ENCODE results near the gene NMUR1. TPM values are rescaled to one million over a fixed set of nuclear protein-coding genes. Genes with fewer than 3 reads are reported as not detected.
"Not testable (repeated sequence)": the region's sequence is repeated elsewhere in the genome, so short reads cannot be mapped to it uniquely, and the experiment has no call there.

Gene NMUR1, protein sequence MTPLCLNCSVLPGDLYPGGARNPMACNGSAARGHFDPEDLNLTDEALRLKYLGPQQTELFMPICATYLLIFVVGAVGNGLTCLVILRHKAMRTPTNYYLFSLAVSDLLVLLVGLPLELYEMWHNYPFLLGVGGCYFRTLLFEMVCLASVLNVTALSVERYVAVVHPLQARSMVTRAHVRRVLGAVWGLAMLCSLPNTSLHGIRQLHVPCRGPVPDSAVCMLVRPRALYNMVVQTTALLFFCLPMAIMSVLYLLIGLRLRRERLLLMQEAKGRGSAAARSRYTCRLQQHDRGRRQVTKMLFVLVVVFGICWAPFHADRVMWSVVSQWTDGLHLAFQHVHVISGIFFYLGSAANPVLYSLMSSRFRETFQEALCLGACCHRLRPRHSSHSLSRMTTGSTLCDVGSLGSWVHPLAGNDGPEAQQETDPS
- total RNA-seq = 0.10 TPM in 1 of 3 replicates, not detected in the others
- long read RNA-seq = 0 reads

DNA sequence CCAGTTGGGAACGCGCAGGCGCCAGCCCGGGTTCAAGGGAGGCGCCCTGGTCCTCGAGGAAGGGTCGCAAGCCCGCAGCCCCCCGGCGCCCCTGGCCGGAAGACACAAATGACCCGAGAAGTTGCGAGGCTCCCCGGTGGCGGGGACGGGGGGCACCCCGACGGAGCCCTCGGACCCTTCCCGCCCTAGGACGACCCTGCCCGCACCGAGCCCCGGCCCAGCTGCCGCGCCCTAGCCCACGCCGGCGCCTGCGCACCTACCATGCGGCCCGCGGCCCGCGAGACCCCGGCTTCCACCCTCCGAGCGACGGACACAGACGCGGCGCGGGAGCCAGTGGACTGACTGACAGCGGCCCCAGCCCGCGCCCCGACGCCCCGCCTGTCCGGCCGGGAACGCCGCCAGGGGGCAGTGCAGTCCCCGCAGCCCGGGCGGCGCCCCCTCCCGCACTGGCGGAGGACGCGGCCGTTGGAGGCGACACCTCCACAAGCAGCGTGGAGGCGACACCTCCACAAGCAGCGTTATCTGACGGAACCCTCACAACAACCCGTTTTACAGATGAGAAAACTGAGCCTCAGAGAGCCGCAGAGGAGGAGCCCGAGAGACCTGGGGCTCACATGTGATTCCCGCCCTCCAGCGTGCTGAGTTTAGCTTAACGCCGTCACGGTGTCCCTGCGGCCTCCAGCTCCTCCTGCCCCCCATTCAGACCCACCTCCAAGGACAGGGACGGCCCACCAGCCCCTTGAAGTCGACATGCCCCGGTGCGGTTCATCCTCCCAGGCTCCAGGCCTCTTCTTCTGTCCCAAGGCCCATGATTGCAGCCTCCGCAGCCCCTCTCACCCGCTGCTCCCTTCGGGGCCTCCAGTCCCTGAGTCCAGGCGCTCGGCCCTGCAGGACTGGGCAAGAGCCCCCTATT, at the start of gene NMUR1:
TSS of gene NMUR1 (minus strand) at position 347 of the 913 bp plus-strand sequence. CDS start at position 263, 84 bp downstream.
- Mint-ChIP-seq H3K27ac (ENCODE audit: unreplicated experiment) (no peak within 1 kb of the TSS), H3K4me3 (ENCODE audit: unreplicated experiment) (no peak within 1 kb of the TSS), H3K27me3 (ENCODE audit: low read depth) (peaks cover 3% of the 10 kb centered on the region), H3K9me3 (ENCODE audit: low read depth) (no peaks in the 10 kb centered on the region), H3K4me1 (ENCODE audit: low read depth) (peaks cover 7% of the 10 kb centered on the region), H3K36me3 (ENCODE audit: low read depth) (no peaks in the 10 kb centered on the region)
- no peak for DNase-seq (ENCODE audit: low spot score)
- TF ChIP-seq, protein P1, sequence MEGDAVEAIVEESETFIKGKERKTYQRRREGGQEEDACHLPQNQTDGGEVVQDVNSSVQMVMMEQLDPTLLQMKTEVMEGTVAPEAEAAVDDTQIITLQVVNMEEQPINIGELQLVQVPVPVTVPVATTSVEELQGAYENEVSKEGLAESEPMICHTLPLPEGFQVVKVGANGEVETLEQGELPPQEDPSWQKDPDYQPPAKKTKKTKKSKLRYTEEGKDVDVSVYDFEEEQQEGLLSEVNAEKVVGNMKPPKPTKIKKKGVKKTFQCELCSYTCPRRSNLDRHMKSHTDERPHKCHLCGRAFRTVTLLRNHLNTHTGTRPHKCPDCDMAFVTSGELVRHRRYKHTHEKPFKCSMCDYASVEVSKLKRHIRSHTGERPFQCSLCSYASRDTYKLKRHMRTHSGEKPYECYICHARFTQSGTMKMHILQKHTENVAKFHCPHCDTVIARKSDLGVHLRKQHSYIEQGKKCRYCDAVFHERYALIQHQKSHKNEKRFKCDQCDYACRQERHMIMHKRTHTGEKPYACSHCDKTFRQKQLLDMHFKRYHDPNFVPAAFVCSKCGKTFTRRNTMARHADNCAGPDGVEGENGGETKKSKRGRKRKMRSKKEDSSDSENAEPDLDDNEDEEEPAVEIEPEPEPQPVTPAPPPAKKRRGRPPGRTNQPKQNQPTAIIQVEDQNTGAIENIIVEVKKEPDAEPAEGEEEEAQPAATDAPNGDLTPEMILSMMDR (IDR thresholded peaks at IDR 0.05) = peak; percentile 94

DNA sequence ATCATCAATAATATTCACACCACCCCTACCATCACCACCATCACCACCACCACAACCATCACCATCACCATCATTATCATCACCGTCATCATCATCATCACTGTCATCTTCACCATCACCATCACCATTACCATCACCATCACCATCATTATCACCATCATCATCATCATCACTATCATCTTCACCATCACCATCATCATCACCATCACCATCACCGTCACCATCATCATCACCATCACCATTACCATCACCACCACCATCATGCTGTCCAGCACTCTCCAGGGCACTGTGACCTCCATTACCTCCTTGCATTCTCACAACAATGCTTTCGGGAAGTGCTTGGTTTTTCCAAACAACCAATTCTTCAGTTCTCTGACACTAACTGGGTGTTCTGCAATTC, 49.3 kb upstream of the NMUR1 start:
- no peak overlapping the region for H3K27ac Mint-ChIP-seq (ENCODE audit: unreplicated experiment)
- TF ChIP-seq, protein P1 (IDR thresholded peaks at IDR 0.05) = no peak
- no peak for DNase-seq (ENCODE audit: low spot score)

DNA sequence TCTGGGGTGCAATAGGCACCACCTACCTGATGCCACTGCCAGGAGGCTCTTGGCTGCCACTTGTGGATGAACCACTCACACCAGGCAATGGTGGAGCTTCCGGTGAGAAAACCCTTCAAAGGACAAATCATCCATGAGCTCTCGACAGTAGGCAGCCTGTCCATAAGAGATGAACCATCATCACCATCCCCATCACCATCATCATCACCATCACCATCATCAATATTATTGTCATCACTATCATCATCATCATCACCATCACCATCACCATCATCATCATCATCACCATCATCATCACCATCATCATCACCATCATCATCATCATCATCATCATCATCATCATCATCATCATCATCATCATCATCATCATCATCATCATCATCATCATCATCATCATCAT, 48.4 kb upstream of the NMUR1 start:
- not testable (repeated sequence) for H3K9me3 Mint-ChIP-seq (ENCODE audit: low read depth); H3K4me3 Mint-ChIP-seq (ENCODE audit: unreplicated experiment); H3K27ac Mint-ChIP-seq (ENCODE audit: unreplicated experiment); DNase-seq (ENCODE audit: low spot score); H3K4me1 Mint-ChIP-seq (ENCODE audit: low read depth); H3K27me3 Mint-ChIP-seq (ENCODE audit: low read depth); H3K36me3 Mint-ChIP-seq (ENCODE audit: low read depth)

More for the DNA sequence above, 49.3 kb upstream of the NMUR1 start:
- H3K4me1 Mint-ChIP-seq (ENCODE audit: low read depth) = peaks cover 3% of the 10 kb centered on the region
- H3K9me3 Mint-ChIP-seq (ENCODE audit: low read depth) = no peaks in the 10 kb centered on the region
- H3K27me3 Mint-ChIP-seq (ENCODE audit: low read depth) = peaks cover 2% of the 10 kb centered on the region
- no peak overlapping the region for H3K4me3 Mint-ChIP-seq (ENCODE audit: unreplicated experiment)
- no peaks in the 10 kb centered on the region for H3K36me3 Mint-ChIP-seq (ENCODE audit: low read depth)

DNA sequence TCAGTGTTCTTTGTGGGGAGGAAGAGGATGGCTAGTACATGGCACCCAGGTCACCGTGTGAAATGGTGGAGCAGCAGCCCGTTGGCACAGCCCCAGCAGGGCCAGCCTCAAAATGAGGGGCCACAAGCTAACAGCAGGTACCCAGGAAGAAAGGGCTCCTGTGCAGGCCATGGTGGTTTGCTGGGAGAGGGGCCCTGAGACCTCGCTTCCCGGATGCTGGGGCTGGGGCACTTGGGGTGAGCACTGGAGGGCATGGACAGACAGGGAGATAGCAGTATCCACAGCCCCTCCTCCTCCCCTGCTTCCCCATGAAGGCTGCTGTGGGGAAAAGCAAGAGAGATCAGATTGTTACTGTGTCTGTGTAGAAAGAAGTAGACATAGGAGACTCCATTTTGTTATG, 46.2 kb upstream of the NMUR1 start:
- no peaks in the 10 kb centered on the region for H3K9me3 Mint-ChIP-seq (ENCODE audit: low read depth)
- TF ChIP-seq, protein P1 (IDR thresholded peaks at IDR 0.05) = no peak
- no peak overlapping the region for H3K4me3 Mint-ChIP-seq (ENCODE audit: unreplicated experiment)
- H3K27me3 Mint-ChIP-seq (ENCODE audit: low read depth) = no peaks in the 10 kb centered on the region
- no peaks in the 10 kb centered on the region for H3K36me3 Mint-ChIP-seq (ENCODE audit: low read depth)
- H3K4me1 Mint-ChIP-seq (ENCODE audit: low read depth) = peaks cover 3% of the 10 kb centered on the region
- H3K27ac Mint-ChIP-seq (ENCODE audit: unreplicated experiment) = no peak overlapping the region
- DNase-seq (ENCODE audit: low spot score) = peak; percentile 61

DNA sequence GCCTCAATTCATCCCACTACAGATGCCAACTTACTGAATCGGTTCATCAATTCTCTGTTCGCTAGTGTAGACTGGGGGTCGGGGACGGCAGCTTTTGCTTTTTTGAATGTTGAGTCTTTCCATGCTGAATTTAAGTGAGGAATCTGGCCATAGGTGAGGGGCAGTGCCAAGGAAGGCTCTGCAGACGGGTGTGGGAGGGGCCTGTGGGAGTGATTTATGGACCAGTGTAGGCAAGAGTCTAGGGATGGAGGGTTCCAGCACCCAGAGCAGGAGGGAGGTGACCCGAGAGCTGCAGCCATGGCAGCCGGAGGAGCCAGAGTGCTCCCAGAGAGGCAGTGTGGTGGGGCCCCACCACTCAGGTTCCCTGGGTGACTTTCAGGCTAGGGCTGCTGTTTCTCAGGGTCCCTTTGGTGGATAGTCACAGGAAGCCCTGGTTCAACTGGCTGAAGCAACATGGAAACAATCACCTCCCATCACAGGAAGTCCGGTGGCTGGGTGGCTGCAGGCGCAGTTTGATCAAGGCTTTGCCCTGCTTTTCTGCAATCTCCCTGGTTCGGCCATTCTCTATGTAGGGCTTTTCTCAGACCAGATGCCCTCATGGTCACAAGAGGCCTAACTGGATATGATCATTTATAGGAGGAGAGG, 45.5 kb upstream of the NMUR1 start:
- no peaks in the 10 kb centered on the region for H3K27me3 Mint-ChIP-seq (ENCODE audit: low read depth)
- H3K4me3 Mint-ChIP-seq (ENCODE audit: unreplicated experiment) = no peak overlapping the region
- TF ChIP-seq, protein P1 (IDR thresholded peaks at IDR 0.05) = no peak
- H3K36me3 Mint-ChIP-seq (ENCODE audit: low read depth) = no peaks in the 10 kb centered on the region
- H3K27ac Mint-ChIP-seq (ENCODE audit: unreplicated experiment) = no peak overlapping the region
- no peak for DNase-seq (ENCODE audit: low spot score)
- H3K9me3 Mint-ChIP-seq (ENCODE audit: low read depth) = no peaks in the 10 kb centered on the region
- peaks cover 3% of the 10 kb centered on the region for H3K4me1 Mint-ChIP-seq (ENCODE audit: low read depth)

All from chondrocyte (in vitro differentiated cells).